ENCODE data around the gene NFATC2. TPM values are rescaled to one million over a fixed set of nuclear protein-coding genes. Genes with fewer than 3 reads are reported as not detected.

The NFATC2 gene
- total RNA-seq, 4 donors from 2014 or later, result 1.6 to 3.9 (median 2.8) TPM

DNA sequence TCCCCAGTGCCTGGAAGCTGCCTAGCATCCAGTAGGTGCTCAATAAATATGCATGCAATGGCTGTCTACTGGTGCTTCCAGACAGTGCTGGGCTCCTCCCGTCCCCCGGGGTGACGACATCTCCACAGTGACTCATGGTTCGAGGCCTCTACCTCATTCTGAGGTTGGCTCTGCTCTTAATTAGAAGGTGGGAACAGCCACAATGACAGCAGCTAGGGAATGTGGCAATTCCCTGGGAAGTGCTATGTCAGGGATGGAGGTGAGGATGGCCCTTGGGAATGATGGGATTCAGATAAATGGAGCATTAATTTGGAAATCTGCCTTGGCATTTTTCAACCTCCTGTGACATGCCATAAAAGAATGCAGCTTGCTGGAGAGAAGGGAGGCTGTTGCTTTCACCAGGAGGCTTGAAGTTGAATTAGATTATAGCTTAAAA, 43.5 kb upstream of the NFATC2 start:
- Histone ChIP-seq H3K27ac (no peak overlapping the region), H3K27me3 (no peaks in the 10 kb centered on the region), H3K4me3 (no peak overlapping the region), H3K9me3 (no peaks in the 10 kb centered on the region), H3K36me3 (no peaks in the 10 kb centered on the region), H3K4me1 (no peaks in the 10 kb centered on the region)
- TF ChIP-seq, protein P1, sequence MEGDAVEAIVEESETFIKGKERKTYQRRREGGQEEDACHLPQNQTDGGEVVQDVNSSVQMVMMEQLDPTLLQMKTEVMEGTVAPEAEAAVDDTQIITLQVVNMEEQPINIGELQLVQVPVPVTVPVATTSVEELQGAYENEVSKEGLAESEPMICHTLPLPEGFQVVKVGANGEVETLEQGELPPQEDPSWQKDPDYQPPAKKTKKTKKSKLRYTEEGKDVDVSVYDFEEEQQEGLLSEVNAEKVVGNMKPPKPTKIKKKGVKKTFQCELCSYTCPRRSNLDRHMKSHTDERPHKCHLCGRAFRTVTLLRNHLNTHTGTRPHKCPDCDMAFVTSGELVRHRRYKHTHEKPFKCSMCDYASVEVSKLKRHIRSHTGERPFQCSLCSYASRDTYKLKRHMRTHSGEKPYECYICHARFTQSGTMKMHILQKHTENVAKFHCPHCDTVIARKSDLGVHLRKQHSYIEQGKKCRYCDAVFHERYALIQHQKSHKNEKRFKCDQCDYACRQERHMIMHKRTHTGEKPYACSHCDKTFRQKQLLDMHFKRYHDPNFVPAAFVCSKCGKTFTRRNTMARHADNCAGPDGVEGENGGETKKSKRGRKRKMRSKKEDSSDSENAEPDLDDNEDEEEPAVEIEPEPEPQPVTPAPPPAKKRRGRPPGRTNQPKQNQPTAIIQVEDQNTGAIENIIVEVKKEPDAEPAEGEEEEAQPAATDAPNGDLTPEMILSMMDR (IDR thresholded peaks at IDR 0.05 in 4 of 5, conservative IDR thresholded peaks at IDR 0.05 in 1 of 5), result no peak
- TF ChIP-seq POLR2A (IDR thresholded peaks at IDR 0.05), result no peak
- ATAC-seq (no peak), DNase-seq (no peak)
- in situ Hi-C loops (cut with MboI; ENCODE audit: low sequenced_read_pairs in 4 of 4) (no loop called here), intact Hi-C loops (cut with DNase I; ENCODE audit: low total_unique reads) (no loop called here)

DNA sequence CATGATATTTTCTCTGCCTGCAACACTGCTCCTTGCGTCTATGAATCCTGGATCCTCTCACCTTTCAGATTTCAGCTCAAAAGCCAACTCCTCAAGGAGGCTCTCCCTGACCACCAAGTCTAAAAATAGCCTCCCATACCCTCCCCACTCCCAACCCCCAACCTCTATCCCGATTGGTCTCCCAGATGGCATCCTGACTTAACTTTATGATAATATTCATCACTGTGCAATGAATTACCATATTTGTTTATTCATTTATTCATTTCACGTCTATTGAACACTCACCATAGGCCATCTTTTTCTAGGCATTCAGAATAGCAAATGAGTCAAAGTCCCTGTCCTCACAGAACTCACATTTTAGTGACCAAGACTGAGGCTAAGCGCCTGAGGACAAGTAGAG, 42.6 kb upstream of the NFATC2 start:
- Histone ChIP-seq H3K36me3 (no peaks in the 10 kb centered on the region), H3K27ac (no peak overlapping the region), H3K4me3 (no peak overlapping the region), H3K27me3 (no peaks in the 10 kb centered on the region), H3K4me1 (no peaks in the 10 kb centered on the region), H3K9me3 (no peaks in the 10 kb centered on the region)
- intact Hi-C loops (cut with DNase I; ENCODE audit: low total_unique reads), result no loop called here
- in situ Hi-C loops (cut with MboI; ENCODE audit: low sequenced_read_pairs in 4 of 4), result no loop called here
- ATAC-seq (no peak), DNase-seq (no peak)
- TF ChIP-seq, protein P1 (IDR thresholded peaks at IDR 0.05 in 4 of 5, conservative IDR thresholded peaks at IDR 0.05 in 1 of 5), result no peak
- TF ChIP-seq POLR2A (IDR thresholded peaks at IDR 0.05), result no peak

DNA sequence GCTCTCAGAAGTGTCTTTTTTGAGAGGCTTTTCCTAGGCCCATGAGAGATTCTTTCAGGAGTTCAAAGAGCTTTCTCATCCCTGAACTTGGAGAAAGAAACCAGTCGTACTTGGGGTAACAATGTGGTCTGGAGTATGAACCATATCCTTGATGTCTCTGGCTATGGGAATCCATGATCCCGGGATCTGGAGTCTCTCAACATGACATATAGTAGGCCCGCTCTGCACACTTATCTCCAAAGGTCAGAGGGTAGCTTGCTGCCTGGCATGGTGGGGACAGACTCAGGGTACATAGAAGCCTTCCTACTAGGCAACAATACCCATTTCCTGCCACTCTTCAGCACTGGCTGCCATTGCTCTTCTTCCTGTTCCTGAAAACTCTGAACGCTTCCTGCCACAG, 42.2 kb upstream of the NFATC2 start:
- no peak for DNase-seq
- no peak for TF ChIP-seq POLR2A (IDR thresholded peaks at IDR 0.05)
- TF ChIP-seq, protein P1 (IDR thresholded peaks at IDR 0.05 in 4 of 5, conservative IDR thresholded peaks at IDR 0.05 in 1 of 5), result no peak
- intact Hi-C loops (cut with DNase I; ENCODE audit: low total_unique reads) (no loop called here), in situ Hi-C loops (cut with MboI; ENCODE audit: low sequenced_read_pairs in 4 of 4) (no loop called here)
- Histone ChIP-seq H3K4me3 (no peak overlapping the region), H3K27ac (no peak overlapping the region), H3K9me3 (no peaks in the 10 kb centered on the region), H3K36me3 (no peaks in the 10 kb centered on the region), H3K4me1 (no peaks in the 10 kb centered on the region), H3K27me3 (no peaks in the 10 kb centered on the region)
- ATAC-seq, result no peak

DNA sequence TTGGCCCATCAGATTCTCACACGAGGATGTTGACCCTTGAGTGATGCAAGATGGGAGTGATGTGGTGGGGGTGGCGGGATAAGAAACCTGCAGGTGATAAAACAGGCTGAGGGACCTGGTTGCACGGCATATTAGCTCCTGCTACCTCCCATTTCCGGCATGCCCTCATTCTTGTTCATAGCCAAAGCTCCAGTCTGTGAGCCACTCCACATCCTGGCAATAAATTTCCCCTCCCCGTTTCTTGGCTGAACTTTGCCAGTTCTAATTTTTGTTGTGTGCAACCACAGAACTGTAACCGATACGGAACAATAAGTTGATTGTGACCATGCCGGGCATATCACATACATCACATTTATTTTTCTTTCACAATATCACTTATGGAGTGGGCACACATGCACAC, 41.6 kb upstream of the NFATC2 start:
- Histone ChIP-seq H3K36me3 (no peaks in the 10 kb centered on the region), H3K4me1 (no peaks in the 10 kb centered on the region), H3K27me3 (no peaks in the 10 kb centered on the region), H3K4me3 (no peak overlapping the region), H3K27ac (no peak overlapping the region), H3K9me3 (no peaks in the 10 kb centered on the region)
- no peak for ATAC-seq
- no peak for DNase-seq
- intact Hi-C loops (cut with DNase I; ENCODE audit: low total_unique reads) (no loop called here), in situ Hi-C loops (cut with MboI; ENCODE audit: low sequenced_read_pairs in 4 of 4) (no loop called here)
- no peak for TF ChIP-seq POLR2A (IDR thresholded peaks at IDR 0.05)
- TF ChIP-seq, protein P1 (IDR thresholded peaks at IDR 0.05 in 4 of 5, conservative IDR thresholded peaks at IDR 0.05 in 1 of 5), result no peak

- H3K27me3 ChIP-seq, result no peaks in the 10 kb centered on the region
- no peak overlapping the region for H3K4me3 ChIP-seq
- no peaks in the 10 kb centered on the region for H3K4me1 ChIP-seq
- no peak overlapping the region for H3K27ac ChIP-seq
- ATAC-seq, result no peak
- DNase-seq, result no peak
- no peak for TF ChIP-seq POLR2A (IDR thresholded peaks at IDR 0.05)
- TF ChIP-seq, protein P1 (IDR thresholded peaks at IDR 0.05 in 4 of 5, conservative IDR thresholded peaks at IDR 0.05 in 1 of 5), result no peak
- in situ Hi-C loops (cut with MboI; ENCODE audit: low sequenced_read_pairs in 4 of 4), result no loop called here
- H3K36me3 ChIP-seq, result no peaks in the 10 kb centered on the region
- intact Hi-C loops (cut with DNase I; ENCODE audit: low total_unique reads), result no loop called here
- no peaks in the 10 kb centered on the region for H3K9me3 ChIP-seq
Observed at GRCh38 chr20:51583499-51583898, 41.0 kb upstream of the NFATC2 start.
